Liver (tissue), 2 donors: ENCODE data around the gene SAMSN1.

Experiments
- CTCF ChIP-seq: fragments of 150-350 bp; IDR thresholded peaks from 2 replicates; pipeline ENCODE4 v1.5.1; 2017; ENCODE audit warnings: improper control_type of control experiment, low read depth, low read length; ENCODE audit not compliant: missing input control
- FOXA2 ChIP-seq: IDR thresholded peaks from 2 replicates; pipeline ENCODE4 v1.6.1; 2016; ENCODE audit warnings: antibody characterized with exemption
- REST ChIP-seq: IDR thresholded peaks from 2 replicates; pipeline ENCODE4 v1.6.1; 2016; ENCODE audit warnings: antibody characterized with exemption, mild to moderate bottlenecking
- donor health status: healthy.

DNA sequence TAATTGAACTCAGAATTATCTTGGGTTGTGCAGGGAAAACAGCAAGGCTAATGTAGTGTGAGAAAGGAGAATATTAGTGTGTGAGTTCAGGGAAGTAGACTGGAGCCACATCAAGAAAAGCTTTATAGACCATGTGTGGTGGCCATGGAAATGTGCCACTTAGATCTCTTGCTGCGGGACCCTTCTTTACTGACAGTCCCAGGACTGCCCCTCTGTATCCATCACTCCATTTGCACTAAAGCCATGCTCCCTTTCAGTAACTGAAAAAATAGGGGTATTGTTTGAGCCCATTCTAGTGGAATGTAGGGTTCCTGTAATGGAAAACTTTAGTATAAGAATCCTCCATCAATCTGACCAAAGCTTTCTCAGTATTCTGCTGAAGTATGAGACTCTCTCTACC is 32.3 kb downstream of the SAMSN1 start:
- TF ChIP-seq REST, result no peak
- no peak for TF ChIP-seq CTCF
- TF ChIP-seq FOXA2, result no peak
